DMS53 (cell line): ENCODE results near the gene RGN.
"Not testable (repeated sequence)": the region's sequence is repeated elsewhere in the genome, so short reads cannot be mapped to it uniquely, and the experiment has no call there.

Experiments
- DNase-seq: peaks from one replicate; lab custom pipeline; 2025; lab: John Stamatoyannopoulos, UW

RGN gene

GRCh38 chrX:47116551-47117110 is 38.4 kb downstream of the RGN start:
- DNase-seq, result not testable (repeated sequence)

GRCh38 chrX:47124466-47124865 is 46.2 kb downstream of the RGN start:
- DNase-seq, result not testable (repeated sequence)

- peak; percentile 97 for DNase-seq
These were observed 51.1 kb downstream of the RGN start for GRCh38 chrX:47129157-47129898.

- DNase-seq, result peak; percentile 41
These were observed 51.7 kb downstream of the RGN start for GRCh38 chrX:47129899-47130358.

GRCh38 chrX:47133493-47133892 is 55.2 kb downstream of the RGN start:
- DNase-seq, result no peak

GRCh38 chrX:47135650-47136049 is 57.4 kb downstream of the RGN start:
- DNase-seq, result peak; percentile 85

- no peak for DNase-seq
These were observed 59.9 kb downstream of the RGN start for GRCh38 chrX:47138171-47138570.
